Measurements from ENCODE around the gene RAVER1.

- TF ChIP-seq POLR2AphosphoS5 (IDR thresholded peaks at IDR 0.05; ENCODE audit: low read depth, low read length) (no peak), TAF1 (IDR thresholded peaks at IDR 0.05; ENCODE audit: borderline replicate concordance, insufficient read depth, low read length) (no peak), SIN3A (IDR thresholded peaks at IDR 0.05; ENCODE audit: borderline replicate concordance, insufficient read depth, low read length) (no peak), FOXP2 (optimal IDR thresholded peaks at IDR 0.05; ENCODE audit: borderline replicate concordance, extremely low read depth, extremely low read length, insufficient read depth) (no peak)
- TF ChIP-seq, protein P1, sequence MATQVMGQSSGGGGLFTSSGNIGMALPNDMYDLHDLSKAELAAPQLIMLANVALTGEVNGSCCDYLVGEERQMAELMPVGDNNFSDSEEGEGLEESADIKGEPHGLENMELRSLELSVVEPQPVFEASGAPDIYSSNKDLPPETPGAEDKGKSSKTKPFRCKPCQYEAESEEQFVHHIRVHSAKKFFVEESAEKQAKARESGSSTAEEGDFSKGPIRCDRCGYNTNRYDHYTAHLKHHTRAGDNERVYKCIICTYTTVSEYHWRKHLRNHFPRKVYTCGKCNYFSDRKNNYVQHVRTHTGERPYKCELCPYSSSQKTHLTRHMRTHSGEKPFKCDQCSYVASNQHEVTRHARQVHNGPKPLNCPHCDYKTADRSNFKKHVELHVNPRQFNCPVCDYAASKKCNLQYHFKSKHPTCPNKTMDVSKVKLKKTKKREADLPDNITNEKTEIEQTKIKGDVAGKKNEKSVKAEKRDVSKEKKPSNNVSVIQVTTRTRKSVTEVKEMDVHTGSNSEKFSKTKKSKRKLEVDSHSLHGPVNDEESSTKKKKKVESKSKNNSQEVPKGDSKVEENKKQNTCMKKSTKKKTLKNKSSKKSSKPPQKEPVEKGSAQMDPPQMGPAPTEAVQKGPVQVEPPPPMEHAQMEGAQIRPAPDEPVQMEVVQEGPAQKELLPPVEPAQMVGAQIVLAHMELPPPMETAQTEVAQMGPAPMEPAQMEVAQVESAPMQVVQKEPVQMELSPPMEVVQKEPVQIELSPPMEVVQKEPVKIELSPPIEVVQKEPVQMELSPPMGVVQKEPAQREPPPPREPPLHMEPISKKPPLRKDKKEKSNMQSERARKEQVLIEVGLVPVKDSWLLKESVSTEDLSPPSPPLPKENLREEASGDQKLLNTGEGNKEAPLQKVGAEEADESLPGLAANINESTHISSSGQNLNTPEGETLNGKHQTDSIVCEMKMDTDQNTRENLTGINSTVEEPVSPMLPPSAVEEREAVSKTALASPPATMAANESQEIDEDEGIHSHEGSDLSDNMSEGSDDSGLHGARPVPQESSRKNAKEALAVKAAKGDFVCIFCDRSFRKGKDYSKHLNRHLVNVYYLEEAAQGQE (IDR thresholded peaks at IDR 0.05; ENCODE audit: insufficient read depth in 1 of 2, low read depth in 2 of 2, low read length in 2 of 2): no peak
Measured at GRCh38 chr19:10361569-10362011, 28.3 kb upstream of the RAVER1 start.
